NT2/D1 (cell line): Measurements from ENCODE around the gene SLC19A3.

ENCODE experiments used
- DNase-seq: peaks from one replicate; pipeline ENCODE4 v3.0.0-alpha.2; 2011; ENCODE audit warnings: low read depth, low spot score
- H3K27me3 ChIP-seq: 2 replicates; pipeline ENCODE4 v1.6.0; 2011; ENCODE audit warnings: mild to moderate bottlenecking; ENCODE audit not compliant: insufficient read length, insufficient read depth
- H3K36me3 ChIP-seq: 2 replicates; pipeline ENCODE4 v1.6.1; 2011; ENCODE audit warnings: mild to moderate bottlenecking, low read length, mixed read lengths; ENCODE audit not compliant: insufficient read depth, insufficient read length
- H3K4me1 ChIP-seq: 2 replicates; pipeline ENCODE4 v1.5.1; 2011; ENCODE audit not compliant: insufficient read depth, insufficient read length
- H3K4me3 ChIP-seq: 2 replicates; pipeline ENCODE4 v1.5.1; 2011; ENCODE audit warnings: low read depth; ENCODE audit not compliant: insufficient read length
- H3K9ac ChIP-seq: 2 replicates; pipeline ENCODE4 v1.6.0; 2011; ENCODE audit warnings: low read depth; ENCODE audit not compliant: insufficient read length
- H3K9me3 ChIP-seq: 2 replicates; pipeline ENCODE4 v1.5.1; 2011; ENCODE audit warnings: mild to moderate bottlenecking, low read length; ENCODE audit not compliant: insufficient read depth
- SUZ12 ChIP-seq: IDR thresholded peaks from 2 replicates; pipeline ENCODE4 v1.6.1; 2011; ENCODE audit not compliant: insufficient read length, insufficient read depth; ENCODE audit errors: extremely low read depth
- YY1 ChIP-seq: IDR thresholded peaks from 2 replicates; pipeline ENCODE4 v1.6.1; 2011; ENCODE audit not compliant: insufficient read length, insufficient read depth
- ZNF274 ChIP-seq: IDR thresholded peaks from 2 replicates; pipeline ENCODE4 v1.6.1; 2011; ENCODE audit warnings: mild to moderate bottlenecking, low read depth, low read length

The SLC19A3 gene

GRCh38 chr2:227654426-227654825 lies 63.4 kb downstream of the SLC19A3 start:
- no peak overlapping the region for H3K4me3 ChIP-seq
- H3K9ac ChIP-seq: no peak overlapping the region
- no peaks in the 10 kb centered on the region for H3K36me3 ChIP-seq
- no peaks in the 10 kb centered on the region for H3K4me1 ChIP-seq
- DNase-seq: no peak
- no peaks in the 10 kb centered on the region for H3K27me3 ChIP-seq
- H3K9me3 ChIP-seq: no peaks in the 10 kb centered on the region
- TF ChIP-seq ZNF274 (no peak), YY1 (no peak), SUZ12 (no peak)

GRCh38 chr2:227653419-227653818 lies 64.4 kb downstream of the SLC19A3 start:
- no peaks in the 10 kb centered on the region for H3K36me3 ChIP-seq
- H3K27me3 ChIP-seq: no peaks in the 10 kb centered on the region
- TF ChIP-seq YY1 (no peak), ZNF274 (no peak), SUZ12 (no peak)
- no peak for DNase-seq
- no peak overlapping the region for H3K4me3 ChIP-seq
- H3K9me3 ChIP-seq: no peaks in the 10 kb centered on the region
- no peak overlapping the region for H3K9ac ChIP-seq
- no peaks in the 10 kb centered on the region for H3K4me1 ChIP-seq

- Histone ChIP-seq H3K36me3 (no peaks in the 10 kb centered on the region), H3K4me1 (no peaks in the 10 kb centered on the region), H3K9ac (no peak overlapping the region), H3K4me3 (no peak overlapping the region), H3K9me3 (no peaks in the 10 kb centered on the region), H3K27me3 (no peaks in the 10 kb centered on the region)
- no peak for TF ChIP-seq SUZ12
- TF ChIP-seq ZNF274: no peak
- no peak for TF ChIP-seq YY1
- no peak for DNase-seq
Observed at GRCh38 chr2:227643990-227644551, 73.8 kb downstream of the SLC19A3 start.

GRCh38 chr2:227642656-227643055 lies 75.2 kb downstream of the SLC19A3 start:
- Histone ChIP-seq H3K4me1 (no peaks in the 10 kb centered on the region), H3K4me3 (no peak overlapping the region), H3K9me3 (no peaks in the 10 kb centered on the region), H3K9ac (no peak overlapping the region), H3K36me3 (no peaks in the 10 kb centered on the region), H3K27me3 (no peaks in the 10 kb centered on the region)
- TF ChIP-seq ZNF274 (no peak), YY1 (no peak), SUZ12 (no peak)
- DNase-seq: no peak

GRCh38 chr2:227634201-227634600 lies 83.6 kb downstream of the SLC19A3 start:
- Histone ChIP-seq H3K9me3 (no peaks in the 10 kb centered on the region), H3K4me1 (no peaks in the 10 kb centered on the region), H3K36me3 (no peaks in the 10 kb centered on the region), H3K9ac (no peak overlapping the region), H3K4me3 (no peak overlapping the region), H3K27me3 (no peaks in the 10 kb centered on the region)
- no peak for TF ChIP-seq YY1
- TF ChIP-seq SUZ12: no peak
- no peak for TF ChIP-seq ZNF274
- no peak for DNase-seq
